IPS DF 6.9 (cell line): ENCODE measurements around the gene MAP2.

Experiments used
- DNase-seq: peaks from one replicate; pipeline ENCODE4 v3.0.0-alpha.2; 2013; ENCODE audit warnings: low read depth, low spot score
- H3K27ac ChIP-seq: one replicate; pipeline ENCODE4 v1.5.1; 2013; ENCODE audit warnings: low read length, control low read depth
- H3K27me3 ChIP-seq: 2 replicates; pipeline ENCODE4 v1.6.1; 2013; ENCODE audit warnings: mild to moderate bottlenecking, low read length; ENCODE audit not compliant: control insufficient read depth, insufficient read depth
- H3K36me3 ChIP-seq: 2 replicates; pipeline ENCODE4 v1.6.1; 2013; ENCODE audit warnings: low read length; ENCODE audit not compliant: control insufficient read depth, insufficient read depth
- H3K4me1 ChIP-seq: 2 replicates; pipeline ENCODE4 v1.6.1; 2013; ENCODE audit warnings: low read length; ENCODE audit not compliant: control insufficient read depth, insufficient read depth
- H3K4me3 ChIP-seq: 2 replicates; pipeline ENCODE4 v1.5.1; 2013; ENCODE audit warnings: mild to moderate bottlenecking, low read length
- H3K9me3 ChIP-seq: 2 replicates; pipeline ENCODE4 v1.6.1; 2013; ENCODE audit warnings: low read length, inconsistent platforms; ENCODE audit not compliant: control insufficient read depth, insufficient read depth
- WGBS: extraction: QIAGEN DNeasy Blood & Tissue Kit; methylation state at CpG from one replicate; pipeline ENCODE4 v1.1.7; 2013; ENCODE audit warnings: mixed read lengths, missing lambda C conversion rate; ENCODE audit not compliant: insufficient read length, insufficient coverage; 5-methylcytosine and 5-hydroxymethylcytosine counted together

The MAP2 gene, protein sequence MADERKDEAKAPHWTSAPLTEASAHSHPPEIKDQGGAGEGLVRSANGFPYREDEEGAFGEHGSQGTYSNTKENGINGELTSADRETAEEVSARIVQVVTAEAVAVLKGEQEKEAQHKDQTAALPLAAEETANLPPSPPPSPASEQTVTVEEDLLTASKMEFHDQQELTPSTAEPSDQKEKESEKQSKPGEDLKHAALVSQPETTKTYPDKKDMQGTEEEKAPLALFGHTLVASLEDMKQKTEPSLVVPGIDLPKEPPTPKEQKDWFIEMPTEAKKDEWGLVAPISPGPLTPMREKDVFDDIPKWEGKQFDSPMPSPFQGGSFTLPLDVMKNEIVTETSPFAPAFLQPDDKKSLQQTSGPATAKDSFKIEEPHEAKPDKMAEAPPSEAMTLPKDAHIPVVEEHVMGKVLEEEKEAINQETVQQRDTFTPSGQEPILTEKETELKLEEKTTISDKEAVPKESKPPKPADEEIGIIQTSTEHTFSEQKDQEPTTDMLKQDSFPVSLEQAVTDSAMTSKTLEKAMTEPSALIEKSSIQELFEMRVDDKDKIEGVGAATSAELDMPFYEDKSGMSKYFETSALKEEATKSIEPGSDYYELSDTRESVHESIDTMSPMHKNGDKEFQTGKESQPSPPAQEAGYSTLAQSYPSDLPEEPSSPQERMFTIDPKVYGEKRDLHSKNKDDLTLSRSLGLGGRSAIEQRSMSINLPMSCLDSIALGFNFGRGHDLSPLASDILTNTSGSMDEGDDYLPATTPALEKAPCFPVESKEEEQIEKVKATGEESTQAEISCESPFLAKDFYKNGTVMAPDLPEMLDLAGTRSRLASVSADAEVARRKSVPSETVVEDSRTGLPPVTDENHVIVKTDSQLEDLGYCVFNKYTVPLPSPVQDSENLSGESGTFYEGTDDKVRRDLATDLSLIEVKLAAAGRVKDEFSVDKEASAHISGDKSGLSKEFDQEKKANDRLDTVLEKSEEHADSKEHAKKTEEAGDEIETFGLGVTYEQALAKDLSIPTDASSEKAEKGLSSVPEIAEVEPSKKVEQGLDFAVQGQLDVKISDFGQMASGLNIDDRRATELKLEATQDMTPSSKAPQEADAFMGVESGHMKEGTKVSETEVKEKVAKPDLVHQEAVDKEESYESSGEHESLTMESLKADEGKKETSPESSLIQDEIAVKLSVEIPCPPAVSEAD (N-terminal part only)

GRCh38 chr2:209423562-209424198 lies at the start of gene MAP2:
Gene MAP2 (plus strand): TSS chr2:209424047. CDS start chr2:209653171, 229,124 bp downstream.
- H3K4me3 ChIP-seq = peak within 1 kb of the TSS; percentile 62; the same call in 1 of the 2 replicates
- H3K27me3 ChIP-seq = peaks cover 4% of the 10 kb centered on the region; the same call in 1 of the 2 replicates
- H3K36me3 ChIP-seq = no peaks in the 10 kb centered on the region
- no CpG with 5 or more reads among the region's 57 CpGs for WGBS
- no peak within 1 kb of the TSS for H3K27ac ChIP-seq
- no peaks in the 10 kb centered on the region for H3K9me3 ChIP-seq
- no peaks in the 10 kb centered on the region for H3K4me1 ChIP-seq
- peak; percentile 67 for DNase-seq

DNA sequence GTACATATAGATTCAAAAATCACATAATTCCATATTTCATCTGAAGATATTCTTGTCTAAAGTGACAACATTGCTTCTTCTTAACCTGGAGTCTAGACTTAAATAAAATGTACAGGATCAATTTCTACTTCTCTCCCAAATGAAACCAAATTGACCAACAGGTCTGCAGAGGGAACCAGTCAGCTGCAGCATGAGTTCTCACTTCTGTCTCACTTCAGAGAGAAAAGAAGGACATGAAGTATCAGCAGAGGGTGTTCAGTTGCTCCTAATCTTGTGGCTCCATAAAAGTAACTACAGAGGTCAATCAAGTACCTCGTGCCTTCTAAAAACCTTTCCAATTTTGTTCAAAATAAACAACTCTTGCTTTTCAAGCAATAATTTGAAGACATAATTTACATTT lies 47.2 kb upstream of the MAP2 start:
- Histone ChIP-seq H3K4me1 (no peaks in the 10 kb centered on the region), H3K27me3 (no peaks in the 10 kb centered on the region), H3K36me3 (no peaks in the 10 kb centered on the region), H3K9me3 (no peaks in the 10 kb centered on the region), H3K27ac (no peak overlapping the region), H3K4me3 (no peak overlapping the region)
- no peak for DNase-seq
- WGBS = no CpG with 5 or more reads among the region's 1 CpG

GRCh38 chr2:209380293-209380692 lies 43.6 kb upstream of the MAP2 start:
- no peak overlapping the region for H3K27ac ChIP-seq
- no CpG with 5 or more reads among the region's 1 CpG for WGBS
- no peaks in the 10 kb centered on the region for H3K27me3 ChIP-seq
- H3K4me1 ChIP-seq = no peaks in the 10 kb centered on the region
- no peak for DNase-seq
- no peaks in the 10 kb centered on the region for H3K36me3 ChIP-seq
- no peaks in the 10 kb centered on the region for H3K9me3 ChIP-seq
- H3K4me3 ChIP-seq = no peak overlapping the region

DNA sequence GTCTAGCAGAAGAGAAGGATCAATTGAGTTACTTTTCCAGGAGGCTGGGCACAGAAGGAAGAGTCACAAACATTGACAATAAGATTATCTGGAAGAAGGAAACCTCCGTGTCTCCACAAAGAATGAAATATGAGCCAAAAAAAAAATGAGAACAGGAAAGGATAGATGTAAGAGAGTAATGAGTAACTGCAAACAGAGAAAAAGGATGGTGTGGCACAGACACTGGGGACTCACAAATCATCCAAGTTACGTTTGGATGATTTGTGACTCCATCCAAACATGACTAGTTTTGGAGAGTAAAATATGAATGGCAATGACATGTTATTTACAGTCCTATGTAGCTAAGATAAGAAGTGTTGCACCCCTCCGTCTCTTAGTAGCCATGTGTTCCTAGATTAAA lies 42.8 kb upstream of the MAP2 start:
- no peaks in the 10 kb centered on the region for H3K9me3 ChIP-seq
- no peak for DNase-seq
- WGBS = no CpG with 5 or more reads among the region's 3 CpGs
- H3K27me3 ChIP-seq = no peaks in the 10 kb centered on the region
- H3K4me1 ChIP-seq = no peaks in the 10 kb centered on the region
- H3K4me3 ChIP-seq = no peak overlapping the region
- H3K27ac ChIP-seq = no peak overlapping the region
- no peaks in the 10 kb centered on the region for H3K36me3 ChIP-seq

- H3K4me3 ChIP-seq = no peak overlapping the region
- H3K27ac ChIP-seq = no peak overlapping the region
- H3K27me3 ChIP-seq = no peaks in the 10 kb centered on the region
- H3K9me3 ChIP-seq = no peaks in the 10 kb centered on the region
- no peaks in the 10 kb centered on the region for H3K36me3 ChIP-seq
- DNase-seq = no peak
- H3K4me1 ChIP-seq = no peaks in the 10 kb centered on the region
Measured at GRCh38 chr2:209382775-209383174, 41.1 kb upstream of the MAP2 start.

DNA sequence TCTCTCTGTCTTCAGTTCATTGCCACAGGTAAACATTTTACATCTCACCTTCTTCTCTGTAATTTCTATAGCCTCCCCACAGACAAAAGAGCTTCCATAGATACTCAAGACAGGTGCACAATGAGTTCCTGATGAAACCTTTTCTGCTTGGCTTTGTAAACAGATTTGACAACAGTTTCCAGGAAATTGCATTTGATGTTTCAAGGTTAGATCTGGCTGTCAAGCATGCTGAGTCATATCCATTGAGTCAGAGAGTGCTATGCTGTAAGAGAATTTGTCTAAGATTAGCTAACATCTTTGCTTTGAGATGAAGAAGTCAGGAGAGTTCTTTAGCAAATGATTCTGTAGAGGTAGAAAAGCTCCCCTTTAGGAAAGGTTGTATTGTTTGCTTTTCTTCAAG lies 40.6 kb upstream of the MAP2 start:
- Histone ChIP-seq H3K4me1 (no peaks in the 10 kb centered on the region), H3K27me3 (no peaks in the 10 kb centered on the region), H3K4me3 (no peak overlapping the region), H3K36me3 (no peaks in the 10 kb centered on the region), H3K27ac (no peak overlapping the region), H3K9me3 (no peaks in the 10 kb centered on the region)
- no peak for DNase-seq

- H3K9me3 ChIP-seq = no peaks in the 10 kb centered on the region
- H3K27me3 ChIP-seq = no peaks in the 10 kb centered on the region
- DNase-seq = no peak
- no CpG with 5 or more reads among the region's 34 CpGs for WGBS
- H3K27ac ChIP-seq = no peak overlapping the region
- no peaks in the 10 kb centered on the region for H3K36me3 ChIP-seq
- H3K4me3 ChIP-seq = no peak overlapping the region
- H3K4me1 ChIP-seq = no peaks in the 10 kb centered on the region
Measured at GRCh38 chr2:209387389-209387788, 36.5 kb upstream of the MAP2 start.

GRCh38 chr2:209388446-209389037 lies 35.3 kb upstream of the MAP2 start:
- H3K4me1 ChIP-seq = no peaks in the 10 kb centered on the region
- H3K36me3 ChIP-seq = no peaks in the 10 kb centered on the region
- H3K27me3 ChIP-seq = no peaks in the 10 kb centered on the region
- WGBS = no CpG with 5 or more reads among the region's 4 CpGs
- H3K4me3 ChIP-seq = no peak overlapping the region
- H3K9me3 ChIP-seq = no peaks in the 10 kb centered on the region
- H3K27ac ChIP-seq = no peak overlapping the region
- DNase-seq = no peak

DNA sequence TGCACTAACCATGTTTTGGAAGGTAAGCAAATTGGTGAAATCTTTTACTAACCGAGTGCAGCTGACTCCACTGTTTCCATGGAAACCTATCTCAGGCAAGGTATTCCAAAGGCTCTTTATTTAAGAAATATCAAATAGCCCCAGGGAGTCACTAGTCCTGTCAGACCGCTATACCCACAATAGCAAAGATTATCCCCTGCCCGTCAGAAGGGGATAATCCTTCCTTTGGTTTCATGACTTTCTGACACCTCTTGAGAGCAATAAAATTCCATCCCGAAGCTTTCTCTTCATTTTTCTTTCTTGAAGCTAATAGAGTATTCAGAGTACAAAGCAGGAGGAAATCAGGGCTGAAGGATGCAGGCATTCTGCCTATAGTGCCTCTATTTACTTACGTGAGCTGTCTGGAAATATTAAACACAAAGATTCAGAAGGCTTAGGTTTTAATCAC lies 34.7 kb upstream of the MAP2 start:
- Histone ChIP-seq H3K27me3 (no peaks in the 10 kb centered on the region), H3K4me1 (no peaks in the 10 kb centered on the region), H3K27ac (no peak overlapping the region), H3K9me3 (no peaks in the 10 kb centered on the region), H3K4me3 (no peak overlapping the region), H3K36me3 (no peaks in the 10 kb centered on the region)
- WGBS = no CpG with 5 or more reads among the region's 5 CpGs
- no peak for DNase-seq

- Histone ChIP-seq H3K4me3 (no peak overlapping the region), H3K4me1 (no peaks in the 10 kb centered on the region), H3K27ac (no peak overlapping the region), H3K36me3 (no peaks in the 10 kb centered on the region), H3K9me3 (no peaks in the 10 kb centered on the region), H3K27me3 (no peaks in the 10 kb centered on the region)
- DNase-seq = no peak
- WGBS = no CpG with 5 or more reads among the region's 1 CpG
Measured at GRCh38 chr2:209390839-209391238, 33.0 kb upstream of the MAP2 start.
